Activated CD8-positive, alpha-beta memory T cell treated with anti-CD3 and anti-CD28 coated beads, Interleukin-2, amount 50 U/mL, for 48 hours (primary cell): ENCODE data around the gene RAB24.
"Not testable (repeated sequence)": the region's sequence is repeated elsewhere in the genome, so short reads cannot be mapped to it uniquely, and the experiment has no call there.

Experiments
- DNase-seq: peaks from one replicate; pipeline ENCODE4 v3.0.0-alpha.2; 2020

Gene RAB24

GRCh38 chr5:177310757-177311391 is 7.4 kb upstream of the RAB24 start:
- DNase-seq, result no peak

GRCh38 chr5:177310332-177310731 is 6.8 kb upstream of the RAB24 start:
- no peak for DNase-seq

DNA sequence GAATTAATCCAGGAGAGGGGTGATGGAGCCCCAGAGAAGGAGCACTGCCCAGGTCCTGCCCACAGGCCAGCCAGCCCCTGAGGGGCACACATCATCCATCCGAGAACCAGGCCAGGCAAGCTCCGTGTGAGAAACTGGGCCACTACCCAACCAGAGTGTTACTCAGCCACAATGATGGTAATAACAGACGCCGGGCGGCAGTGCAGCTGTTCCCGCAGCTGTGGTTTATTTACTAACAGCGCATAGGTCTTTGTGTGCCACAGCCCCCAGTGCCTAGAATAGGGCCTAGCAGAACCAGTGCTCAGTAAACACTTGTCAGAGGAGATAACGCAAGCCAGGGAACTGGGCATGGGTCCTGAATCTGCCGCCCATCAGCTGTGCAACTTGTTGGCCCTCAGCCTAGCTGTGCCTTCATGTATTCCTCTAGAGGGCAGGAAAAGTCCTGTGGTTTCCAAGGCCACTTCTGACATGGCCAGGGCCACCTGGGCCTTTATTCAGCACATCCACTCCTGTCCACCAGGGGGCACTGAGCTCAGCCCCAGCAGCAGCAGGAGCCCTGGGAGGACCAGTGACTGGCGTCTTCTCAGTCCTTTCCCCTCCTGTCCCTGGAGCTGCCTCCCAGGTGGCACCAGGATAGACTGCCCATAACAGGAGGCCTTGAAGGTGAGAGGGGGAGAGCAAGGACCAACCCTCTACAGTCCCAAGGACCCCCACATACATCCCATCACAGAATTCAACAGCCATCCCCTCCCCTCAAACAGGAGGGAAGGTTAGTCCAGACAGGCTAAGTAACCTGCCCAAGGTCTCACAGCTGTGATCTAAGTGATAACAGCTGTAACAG is 6.1 kb upstream of the RAB24 start:
- peak; percentile 85 for DNase-seq

DNA sequence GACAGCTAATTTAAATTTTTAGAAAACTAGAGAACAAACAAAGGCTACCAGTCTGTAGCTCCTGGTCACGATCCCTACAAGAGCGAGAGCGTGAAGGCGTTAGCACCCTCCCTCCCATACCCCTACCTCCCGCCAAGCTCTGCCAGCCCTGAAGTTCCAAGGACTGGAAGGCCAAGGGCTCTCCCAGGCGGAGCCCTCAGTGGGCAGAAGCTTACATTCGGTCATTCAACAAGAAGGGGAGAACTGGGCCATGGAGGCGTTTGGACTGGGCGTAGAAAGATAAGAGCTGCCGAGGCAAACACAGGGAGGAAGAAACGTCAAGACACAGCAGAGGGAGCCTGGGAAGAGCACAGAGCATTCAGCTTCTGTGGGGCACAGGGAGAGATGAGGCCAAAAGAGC is 5.2 kb upstream of the RAB24 start:
- no peak for DNase-seq

DNA sequence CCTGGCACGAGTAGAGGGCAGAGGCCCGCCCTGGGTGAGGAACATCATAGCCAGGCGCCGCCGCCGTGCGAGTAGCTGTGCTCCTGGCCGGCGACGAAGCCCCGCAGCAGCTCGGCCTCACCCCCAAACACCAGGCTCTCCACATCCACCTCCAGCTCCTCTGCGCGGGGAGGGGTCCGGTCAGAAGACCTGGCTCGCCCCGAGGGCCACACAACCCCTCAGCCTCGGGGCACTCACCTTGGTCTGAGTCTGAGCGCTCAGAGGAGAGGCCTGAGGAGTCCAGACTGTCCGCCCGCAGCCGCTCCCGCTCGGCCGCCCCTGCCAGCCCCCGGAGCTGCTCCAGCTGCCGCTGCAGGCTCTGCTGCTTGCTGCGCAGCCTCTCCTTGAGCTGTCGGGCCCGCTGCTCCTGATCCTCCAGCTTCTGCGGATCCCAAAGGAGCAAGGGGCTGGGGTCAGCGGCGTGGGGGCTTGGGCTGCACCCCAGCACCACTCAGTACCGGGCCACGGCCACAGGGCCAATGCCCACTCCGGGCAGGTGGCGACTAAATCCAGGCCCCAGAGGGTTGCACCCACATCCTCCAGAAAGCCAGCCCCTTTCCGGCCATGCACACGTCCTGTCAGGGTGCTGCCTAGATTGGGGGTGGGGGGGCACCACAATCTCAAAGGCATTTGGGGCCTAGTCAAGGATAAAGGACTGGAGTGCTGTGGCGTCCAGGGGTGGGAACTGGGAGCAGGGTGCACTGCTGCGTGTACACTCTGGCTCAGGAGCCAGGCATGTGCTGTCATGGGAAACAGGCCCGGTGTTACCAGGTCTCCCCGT is 4.2 kb upstream of the RAB24 start:
- DNase-seq, result no peak

DNA sequence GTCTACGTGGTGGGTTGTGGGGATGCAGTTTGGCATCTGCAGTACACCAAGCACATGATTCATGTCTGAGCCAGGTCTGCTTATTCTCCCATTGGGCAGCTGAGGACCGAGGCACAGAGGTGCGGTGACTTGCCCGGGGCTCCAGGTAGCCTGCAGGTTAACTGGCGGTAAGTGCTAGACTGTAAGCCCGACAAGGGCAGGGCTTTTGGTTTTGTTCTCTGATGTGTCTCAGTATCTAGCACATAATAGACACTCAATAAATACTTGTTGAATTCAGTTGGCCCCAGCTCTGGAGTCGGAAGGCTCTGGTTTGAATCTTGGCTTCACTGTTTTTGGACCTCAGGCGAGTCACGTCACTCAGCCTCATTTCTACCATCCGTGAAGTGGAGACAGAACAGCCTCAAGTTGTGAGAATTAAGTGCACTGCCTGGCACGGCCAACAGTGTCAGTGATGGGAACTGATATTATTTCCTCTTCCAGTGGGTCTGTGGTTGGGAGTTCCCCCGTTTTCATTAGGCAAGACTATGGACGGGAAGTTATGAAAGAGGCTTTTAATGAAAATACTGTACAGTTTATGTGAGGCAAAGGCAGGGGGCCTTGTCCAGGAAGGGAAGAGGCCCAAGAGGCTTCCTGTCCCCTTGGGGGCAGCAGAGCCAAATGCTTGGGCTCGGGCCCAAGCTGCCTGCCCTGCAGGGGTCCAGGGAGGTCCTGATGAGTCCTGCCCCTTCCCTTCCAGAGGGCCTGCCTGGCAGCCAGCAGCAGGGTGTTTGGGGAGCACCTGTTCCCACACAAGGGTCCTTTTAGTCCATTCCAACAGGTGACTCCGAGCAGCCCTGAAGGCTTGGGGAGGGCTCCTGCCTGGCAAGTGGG is 3.4 kb upstream of the RAB24 start:
- no peak for DNase-seq

GRCh38 chr5:177306103-177306640 is 2.7 kb upstream of the RAB24 start:
- DNase-seq, result not testable (repeated sequence)

- DNase-seq, result peak; percentile 69
Observed at GRCh38 chr5:177304392-177305119, 1.0 kb upstream of the RAB24 start.

DNA sequence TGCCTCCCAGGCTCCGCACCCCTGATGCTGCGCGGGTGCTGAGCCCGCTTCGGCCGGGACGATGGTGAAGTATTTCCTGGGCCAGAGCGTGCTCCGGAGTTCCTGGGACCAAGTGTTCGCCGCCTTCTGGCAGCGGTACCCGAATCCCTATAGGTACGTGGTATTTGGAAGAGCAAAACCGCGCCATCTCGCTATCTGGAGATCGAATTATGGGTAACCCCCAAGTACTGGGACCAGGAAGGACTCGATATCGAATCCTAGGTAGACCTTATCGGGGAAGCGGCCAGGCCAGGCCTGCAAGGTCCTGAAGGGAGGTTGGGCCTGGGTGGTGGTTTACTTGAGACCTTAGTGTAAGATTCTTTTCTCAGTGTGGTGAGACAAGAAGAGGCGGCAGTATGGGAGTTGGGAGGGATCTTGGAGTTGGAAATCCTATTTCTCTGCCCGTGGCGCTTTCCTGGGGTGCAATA is 439 bp upstream of the RAB24 start:
- DNase-seq, result no peak

- DNase-seq, result no peak
Observed at GRCh38 chr5:177302354-177303110, 987 bp downstream of the RAB24 start.

GRCh38 chr5:177301503-177302165 is 1.9 kb downstream of the RAB24 start:
- no peak for DNase-seq

- DNase-seq, result no peak
Observed at GRCh38 chr5:177300951-177301350, 2.6 kb downstream of the RAB24 start.

DNA sequence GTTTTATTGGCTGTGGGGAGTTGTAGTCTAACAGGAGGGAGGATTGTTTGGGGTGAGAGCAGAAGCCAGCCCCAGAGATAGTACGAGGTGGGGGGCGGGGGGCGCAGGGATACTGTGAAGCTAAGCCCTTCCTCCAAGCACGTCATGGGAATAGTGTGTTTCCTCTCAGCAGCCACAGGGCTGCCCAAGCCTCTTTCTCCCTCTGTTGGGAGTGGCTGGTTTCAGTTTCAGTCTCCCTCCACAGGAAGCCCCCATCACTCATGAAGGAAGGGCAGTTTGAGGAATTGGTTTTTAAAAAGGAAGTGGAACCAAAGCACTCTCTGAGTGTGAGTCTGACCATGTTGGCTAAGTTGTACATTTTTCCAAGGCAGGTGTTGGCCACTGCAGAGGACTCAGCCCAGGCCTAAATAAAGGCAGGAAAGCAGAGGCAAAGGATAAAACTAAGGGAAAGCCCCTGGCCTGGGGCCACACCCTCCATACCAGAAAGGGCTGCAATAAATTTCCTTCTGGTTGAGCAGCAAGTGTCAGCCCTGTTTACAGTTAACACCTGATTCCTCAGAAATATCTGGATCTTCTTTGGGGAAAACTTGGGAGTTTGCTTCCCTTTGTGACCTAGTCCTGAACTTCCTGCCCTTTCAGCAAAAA is 3.2 kb downstream of the RAB24 start:
- no peak for DNase-seq

DNA sequence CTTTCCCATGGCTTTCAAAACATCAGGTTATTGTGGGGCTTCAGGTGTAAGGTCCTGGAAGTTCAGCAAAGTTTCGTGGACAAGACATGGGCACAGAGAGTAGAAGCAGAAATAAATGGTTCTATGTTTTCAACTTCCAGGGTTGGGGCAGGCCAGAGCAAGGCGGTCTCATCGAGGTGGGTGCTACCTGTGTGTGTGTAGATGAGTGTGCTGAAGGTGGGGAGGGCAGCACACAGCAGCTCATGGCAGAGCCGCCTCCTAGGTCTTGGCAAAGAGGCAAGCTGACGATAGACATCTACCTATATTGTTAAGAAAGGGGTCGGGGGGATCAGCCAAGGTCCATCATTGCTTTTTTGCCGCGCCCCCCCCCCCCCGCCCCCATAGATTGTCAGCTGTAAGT is 3.8 kb downstream of the RAB24 start:
- no peak for DNase-seq

GRCh38 chr5:177297922-177298321 is 5.6 kb downstream of the RAB24 start:
- DNase-seq, result no peak

- DNase-seq, result no peak
Observed at GRCh38 chr5:177296581-177296980, 6.9 kb downstream of the RAB24 start.

GRCh38 chr5:177295924-177296323 is 7.6 kb downstream of the RAB24 start:
- DNase-seq, result no peak

GRCh38 chr5:177294632-177295031 is 8.9 kb downstream of the RAB24 start:
- no peak for DNase-seq

GRCh38 chr5:177293819-177294581 is 9.5 kb downstream of the RAB24 start:
- DNase-seq, result no peak
